Fibroblast of lung (primary cell): ENCODE results near the gene CRYL1. TPM values are rescaled to one million over a fixed set of nuclear protein-coding genes. Genes with fewer than 3 reads are reported as not detected.
"Not testable (repeated sequence)": the region's sequence is repeated elsewhere in the genome, so short reads cannot be mapped to it uniquely, and the experiment has no call there.

Experiments
- DNase-seq, 2 donors: peaks; one replicate each; pipeline versions ENCODE4 v3.0.0 to v3.0.0-alpha.2; 2010; ENCODE audit warnings: low read depth in 2 of 2
- H2AFZ ChIP-seq: 2 replicates; pipeline ENCODE4 v1.5.1; 2012; ENCODE audit warnings: low read length, control low read depth, inconsistent platforms
- H3K27ac ChIP-seq: 2 replicates; pipeline ENCODE4 v1.5.1; 2011; ENCODE audit warnings: low read length, control low read depth; ENCODE audit not compliant: insufficient read depth
- H3K27me3 ChIP-seq: 2 replicates; pipeline ENCODE4 v1.5.1; 2011; ENCODE audit warnings: mild to moderate bottlenecking, low read length; ENCODE audit not compliant: control insufficient read depth, insufficient read depth
- H3K36me3 ChIP-seq: 2 replicates; pipeline ENCODE4 v1.5.1; 2011; ENCODE audit warnings: low read length; ENCODE audit not compliant: control insufficient read depth, insufficient read depth
- H3K4me1 ChIP-seq: 2 replicates; pipeline ENCODE4 v1.5.1; 2011; ENCODE audit warnings: low read length; ENCODE audit not compliant: control insufficient read depth, insufficient read depth; ENCODE audit errors: extremely low read depth
- H3K4me2 ChIP-seq: 2 replicates; pipeline ENCODE4 v1.5.1; 2011; ENCODE audit warnings: low read length, control low read depth; ENCODE audit not compliant: insufficient read depth; ENCODE audit errors: extremely low read depth
- H3K4me3 ChIP-seq, 4 experiments: fragments of 200-600 bp in 1 of 4; sonication (generic) in 1 of 4; replicated peaks in 1 of 4; 2 replicates each; pipeline ENCODE4 v1.5.1; 2011 to 2016; ENCODE audit warnings: low read length in 4 of 4, low read depth in 3 of 4, mild to moderate bottlenecking in 3 of 4, control low read depth in 2 of 4, inconsistent platforms in 1 of 4, mixed read lengths in 1 of 4; ENCODE audit not compliant: insufficient read depth in 1 of 4; ENCODE audit errors: control extremely low read depth in 1 of 4
- H3K79me2 ChIP-seq: 2 replicates; pipeline ENCODE4 v1.5.1; 2012; ENCODE audit warnings: mild to moderate bottlenecking, low read length, inconsistent platforms; ENCODE audit not compliant: control insufficient read depth, insufficient read depth
- H3K9ac ChIP-seq: 2 replicates; pipeline ENCODE4 v1.5.1; 2011; ENCODE audit warnings: mild to moderate bottlenecking, low read length, control low read depth; ENCODE audit not compliant: insufficient read depth
- H3K9me3 ChIP-seq: 2 replicates; pipeline ENCODE4 v1.5.1; 2012; ENCODE audit warnings: low read depth, low read length; ENCODE audit not compliant: control insufficient read depth, insufficient read depth
- H4K20me1 ChIP-seq: 2 replicates; pipeline ENCODE4 v1.5.1; 2011; ENCODE audit warnings: low read length; ENCODE audit not compliant: control insufficient read depth, insufficient read depth; ENCODE audit errors: extremely low read depth
- EZH2 ChIP-seq: IDR thresholded peaks from 2 replicates; pipeline ENCODE4 v1.5.1; 2012; ENCODE audit warnings: low read length, control low read depth, mild to moderate bottlenecking; ENCODE audit errors: missing control alignments
- polyA plus RNA-seq, 2 donors: library from polyadenylated mRNA; depleted of rRNA in 1 of 2; stranded (reverse) in 1 of 2; unstranded in 1 of 2; fragments of >200 nt; gene quantifications; 2 replicates each; pipeline ENCODE4 v1.2.1, GENCODE V29; 2011 to 2012; ENCODE audit warnings: missing spikeins in 1 of 2
- total RNA-seq: library from RNA; depleted of rRNA; stranded (reverse); fragments of >200 nt; gene quantifications from 2 replicates; pipeline ENCODE4 v1.2.1, GENCODE V29; 2014
- TF ChIP-seq, protein P1 (sequence below), 2 donors: IDR thresholded peaks in 1 of 2; conservative IDR thresholded peaks in 1 of 2; 1 replicate in 1 of 2; 2 replicates in 1 of 2; pipeline ENCODE4 v1.5.1; 2011 to 2012; ENCODE audit warnings: low read length in 2 of 2, control low read depth in 1 of 2, inconsistent platforms in 1 of 2, low read depth in 1 of 2, mild to moderate bottlenecking in 1 of 2

Gene CRYL1
- total and polyA plus RNA-seq, 2 donors (not counting 1 experiment from before 2014, with no cell fraction given) = 18.3 to 20.1 TPM

GRCh38 chr13:20435616-20436368, 89.9 kb downstream of the CRYL1 start:
- Histone ChIP-seq H3K9ac (no peak overlapping the region), H3K4me2 (no peak overlapping the region)

GRCh38 chr13:20434210-20434609, 91.4 kb downstream of the CRYL1 start:
- not testable (repeated sequence) for H2AFZ ChIP-seq, H3K27ac ChIP-seq, H3K9me3 ChIP-seq, H3K4me3 ChIP-seq, H3K4me1 ChIP-seq, DNase-seq, H3K36me3 ChIP-seq, H3K79me2 ChIP-seq, H4K20me1 ChIP-seq, H3K4me2 ChIP-seq, H3K27me3 ChIP-seq, H3K9ac ChIP-seq

More at GRCh38 chr13:20435616-20436368, 89.9 kb downstream of the CRYL1 start:
- no peak for DNase-seq
- no peaks in the 10 kb centered on the region for H3K27me3 ChIP-seq
- H3K9me3 ChIP-seq = no peaks in the 10 kb centered on the region
- H4K20me1 ChIP-seq = no peaks in the 10 kb centered on the region
- no peaks in the 10 kb centered on the region for H3K79me2 ChIP-seq
- H3K4me3 ChIP-seq = no peak overlapping the region
- no peaks in the 10 kb centered on the region for H3K4me1 ChIP-seq
- no peak for TF ChIP-seq EZH2
- TF ChIP-seq, protein P1, sequence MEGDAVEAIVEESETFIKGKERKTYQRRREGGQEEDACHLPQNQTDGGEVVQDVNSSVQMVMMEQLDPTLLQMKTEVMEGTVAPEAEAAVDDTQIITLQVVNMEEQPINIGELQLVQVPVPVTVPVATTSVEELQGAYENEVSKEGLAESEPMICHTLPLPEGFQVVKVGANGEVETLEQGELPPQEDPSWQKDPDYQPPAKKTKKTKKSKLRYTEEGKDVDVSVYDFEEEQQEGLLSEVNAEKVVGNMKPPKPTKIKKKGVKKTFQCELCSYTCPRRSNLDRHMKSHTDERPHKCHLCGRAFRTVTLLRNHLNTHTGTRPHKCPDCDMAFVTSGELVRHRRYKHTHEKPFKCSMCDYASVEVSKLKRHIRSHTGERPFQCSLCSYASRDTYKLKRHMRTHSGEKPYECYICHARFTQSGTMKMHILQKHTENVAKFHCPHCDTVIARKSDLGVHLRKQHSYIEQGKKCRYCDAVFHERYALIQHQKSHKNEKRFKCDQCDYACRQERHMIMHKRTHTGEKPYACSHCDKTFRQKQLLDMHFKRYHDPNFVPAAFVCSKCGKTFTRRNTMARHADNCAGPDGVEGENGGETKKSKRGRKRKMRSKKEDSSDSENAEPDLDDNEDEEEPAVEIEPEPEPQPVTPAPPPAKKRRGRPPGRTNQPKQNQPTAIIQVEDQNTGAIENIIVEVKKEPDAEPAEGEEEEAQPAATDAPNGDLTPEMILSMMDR (conservative IDR thresholded peaks at IDR 0.05 in 1 of 2, IDR thresholded peaks at IDR 0.05 in 1 of 2; ENCODE audit: low read depth in 1 of 2, low read length in 2 of 2) = no peak
- H3K36me3 ChIP-seq = no peaks in the 10 kb centered on the region
- H2AFZ ChIP-seq = no peak overlapping the region
- no peak overlapping the region for H3K27ac ChIP-seq

GRCh38 chr13:20431687-20432384, 93.8 kb downstream of the CRYL1 start:
- Histone ChIP-seq H3K4me1 (no peaks in the 10 kb centered on the region), H2AFZ (no peak overlapping the region), H3K9me3 (no peaks in the 10 kb centered on the region), H3K4me2 (no peak overlapping the region), H3K79me2 (no peaks in the 10 kb centered on the region), H3K36me3 (no peaks in the 10 kb centered on the region), H3K9ac (no peak overlapping the region), H4K20me1 (no peaks in the 10 kb centered on the region), H3K4me3 (no peak overlapping the region), H3K27me3 (no peaks in the 10 kb centered on the region), H3K27ac (no peak overlapping the region)
- DNase-seq = no peak
- TF ChIP-seq, protein P1 (conservative IDR thresholded peaks at IDR 0.05 in 1 of 2, IDR thresholded peaks at IDR 0.05 in 1 of 2; ENCODE audit: low read depth in 1 of 2, low read length in 2 of 2) = no peak
- TF ChIP-seq EZH2 = no peak
